HepG2 (cell line): ENCODE results near the gene DDX23. TPM values are rescaled to one million over a fixed set of nuclear protein-coding genes. Genes with fewer than 3 reads are reported as not detected.

Experiments
- ATF6 ChIP-seq: sonication (generic); formaldehyde crosslinking; conservative IDR thresholded peaks from 2 replicates; pipeline ENCODE4 v1.4.0; 2020; ENCODE audit warnings: missing genetic modification reagents
- ETV6 ChIP-seq: sonication (generic); formaldehyde crosslinking; conservative IDR thresholded peaks from 2 replicates; pipeline ENCODE4 v1.4.0; 2020; ENCODE audit warnings: missing genetic modification reagents
- FOSL2 ChIP-seq: sonication (generic); formaldehyde crosslinking; IDR thresholded peaks from 2 replicates; pipeline ENCODE4 v1.4.0; 2020; ENCODE audit warnings: missing genetic modification reagents
- GABPA ChIP-seq, 2 experiments: IDR thresholded peaks; 2 replicates each; pipeline ENCODE4 v1.6.1; 2011 to 2016; ENCODE audit warnings: low read depth in 2 of 2, low read length in 1 of 2, missing biosample characterization in 1 of 2, missing genetic modification characterization in 1 of 2
- NFE2L2 ChIP-seq: fragments of 150-350 bp; IDR thresholded peaks from 2 replicates; pipeline ENCODE4 v1.6.1; 2014; ENCODE audit warnings: low read length
- SALL1 ChIP-seq: sonication (generic); formaldehyde crosslinking; IDR thresholded peaks from 2 replicates; pipeline ENCODE4 v1.8.0; 2022; ENCODE audit warnings: mild to moderate bottlenecking, missing genetic modification reagents
- SCMH1 ChIP-seq: sonication (generic); formaldehyde crosslinking; IDR thresholded peaks from 2 replicates; pipeline ENCODE4 v1.9.0; 2021; ENCODE audit warnings: missing genetic modification reagents, mild to moderate bottlenecking, borderline replicate concordance
- SIX1 ChIP-seq: sonication (generic); formaldehyde crosslinking; IDR thresholded peaks from 2 replicates; pipeline ENCODE4 v1.4.0; 2020; ENCODE audit warnings: missing genetic modification reagents, borderline replicate concordance
- SP5 ChIP-seq: IDR thresholded peaks from 2 replicates; pipeline ENCODE4 v1.6.1; 2016; ENCODE audit warnings: low read depth, borderline replicate concordance
- ZC3H4 ChIP-seq: sonication (generic); formaldehyde crosslinking; IDR thresholded peaks from 2 replicates; pipeline ENCODE4 v1.4.0; 2020; ENCODE audit warnings: missing genetic modification reagents, borderline replicate concordance
- ZNF142 ChIP-seq: sonication (generic); formaldehyde crosslinking; IDR thresholded peaks from 2 replicates; pipeline ENCODE4 v1.4.0; 2020; ENCODE audit warnings: missing genetic modification reagents
- ZNF251 ChIP-seq: sonication (generic); formaldehyde crosslinking; IDR thresholded peaks from 2 replicates; pipeline ENCODE4 v1.9.0; 2021; ENCODE audit warnings: mild to moderate bottlenecking, missing genetic modification reagents
- ZNF576 ChIP-seq: sonication (generic); formaldehyde crosslinking; IDR thresholded peaks from 2 replicates; pipeline ENCODE4 v1.4.0; 2020; ENCODE audit warnings: mild to moderate bottlenecking, missing genetic modification reagents
- polyA plus RNA-seq, 8 experiments: library from polyadenylated mRNA; depleted of rRNA in 3 of 8; stranded (reverse) in 7 of 8; unstranded in 1 of 8; fragments of >200 nt; fragmentation: Illumina TruSeq in 4 of 8; extraction: Trizol in 4 of 8; gene quantifications; 2 replicates each; pipeline versions ENCODE4 v1.2.1 to v1.2.3, GENCODE V29; 2011 to 2016; ENCODE audit warnings: low read depth in 4 of 8, missing spikeins in 1 of 8, mixed read lengths in 1 of 8; ENCODE audit not compliant: insufficient read depth in 1 of 8
- total RNA-seq, 5 experiments: library from RNA; depleted of rRNA; stranded (reverse); fragments of >200 nt; fragmentation: Illumina TruSeq; extraction: Trizol; gene quantifications; 2 replicates each; pipeline ENCODE4 v1.2.3, GENCODE V29; 2016; ENCODE audit warnings: low read depth in 1 of 5
- TF ChIP-seq, protein P1 (sequence below): sonication (generic); formaldehyde crosslinking; conservative IDR thresholded peaks from 2 replicates; pipeline ENCODE4 v1.8.0; 2022; ENCODE audit warnings: low read depth, missing genetic modification reagents
- TF ChIP-seq, protein P2 (sequence below): sonication (generic); formaldehyde crosslinking; IDR thresholded peaks from 2 replicates; pipeline ENCODE4 v1.4.0; 2020; ENCODE audit warnings: low read depth, mild to moderate bottlenecking, missing genetic modification reagents

The DDX23 gene
- total and polyA plus RNA-seq, 2 of the 13 experiments (the other 11 are each of a cell fraction or from before 2014, with no cell fraction given), result 35.7 to 90.0 TPM

DNA sequence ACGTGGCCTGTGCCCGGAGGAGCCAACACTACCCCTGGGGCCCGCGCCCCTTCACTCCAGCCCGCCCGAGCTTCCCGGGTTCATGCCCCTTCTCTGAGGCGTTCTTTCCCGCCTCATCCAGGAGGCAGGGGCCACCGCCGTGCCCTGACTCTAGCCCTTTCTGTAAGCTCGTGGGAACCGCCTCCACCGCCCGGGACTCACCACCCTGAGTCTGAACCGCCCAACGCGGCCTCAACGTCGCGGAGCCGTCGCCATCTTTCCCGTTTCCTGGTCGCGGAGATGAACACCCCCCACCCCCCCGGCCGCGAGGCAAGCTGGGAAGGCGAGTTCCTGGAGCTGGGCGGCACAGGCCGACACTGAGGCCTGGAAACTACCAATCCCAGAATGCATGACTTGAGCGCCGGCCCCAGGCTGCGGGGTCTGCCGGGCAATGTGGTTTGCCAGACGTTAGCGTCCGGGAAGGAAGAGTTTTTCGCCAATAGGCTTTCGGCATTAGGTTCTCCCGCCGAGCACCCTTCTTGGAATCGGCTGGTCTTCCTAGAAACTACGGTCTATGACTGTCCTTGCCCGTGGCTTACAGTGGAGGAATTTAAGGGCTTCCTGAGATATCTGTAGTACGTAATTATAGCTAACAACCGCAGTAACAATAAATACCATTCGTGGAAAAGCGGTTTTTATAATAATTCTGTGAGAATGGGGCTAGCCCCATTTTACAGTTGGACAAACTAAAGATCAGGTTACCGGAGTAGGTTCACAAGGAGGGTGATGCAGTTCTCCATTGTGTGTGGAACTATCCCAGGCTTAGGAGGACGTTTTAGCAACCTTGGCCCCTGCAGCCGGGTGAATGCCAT is at the start of gene DDX23 (continued):
- TF ChIP-seq ZNF142 (peak; percentile 47; the same call in 1 of the 2 replicates), SIX1 (CRISPR knock-in tag) (no peak; the same call in 1 of the 2 replicates), SP5 (CRISPR knock-in tag) (no peak), SCMH1 (CRISPR knock-in tag) (no peak), ZC3H4 (CRISPR knock-in tag) (no peak), GABPA (IDR thresholded peaks at IDR 0.05; ENCODE audit: low read depth, low read length) (peak; percentile 54), GABPA (CRISPR knock-in tag; IDR thresholded peaks at IDR 0.05; ENCODE audit: low read depth) (peak; percentile 87), FOSL2 (CRISPR knock-in tag) (peak; percentile 8; the same call in 1 of the 2 replicates), NFE2L2 (no peak), SALL1 (CRISPR knock-in tag) (peak; percentile 78), ZNF251 (no peak), ZNF576 (no peak), ATF6 (CRISPR knock-in tag) (no peak), ETV6 (CRISPR knock-in tag) (no peak)
- TF ChIP-seq, protein P1, sequence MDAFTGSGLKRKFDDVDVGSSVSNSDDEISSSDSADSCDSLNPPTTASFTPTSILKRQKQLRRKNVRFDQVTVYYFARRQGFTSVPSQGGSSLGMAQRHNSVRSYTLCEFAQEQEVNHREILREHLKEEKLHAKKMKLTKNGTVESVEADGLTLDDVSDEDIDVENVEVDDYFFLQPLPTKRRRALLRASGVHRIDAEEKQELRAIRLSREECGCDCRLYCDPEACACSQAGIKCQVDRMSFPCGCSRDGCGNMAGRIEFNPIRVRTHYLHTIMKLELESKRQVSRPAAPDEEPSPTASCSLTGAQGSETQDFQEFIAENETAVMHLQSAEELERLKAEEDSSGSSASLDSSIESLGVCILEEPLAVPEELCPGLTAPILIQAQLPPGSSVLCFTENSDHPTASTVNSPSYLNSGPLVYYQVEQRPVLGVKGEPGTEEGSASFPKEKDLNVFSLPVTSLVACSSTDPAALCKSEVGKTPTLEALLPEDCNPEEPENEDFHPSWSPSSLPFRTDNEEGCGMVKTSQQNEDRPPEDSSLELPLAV (CRISPR knock-in tag), result no peak
- TF ChIP-seq, protein P2, sequence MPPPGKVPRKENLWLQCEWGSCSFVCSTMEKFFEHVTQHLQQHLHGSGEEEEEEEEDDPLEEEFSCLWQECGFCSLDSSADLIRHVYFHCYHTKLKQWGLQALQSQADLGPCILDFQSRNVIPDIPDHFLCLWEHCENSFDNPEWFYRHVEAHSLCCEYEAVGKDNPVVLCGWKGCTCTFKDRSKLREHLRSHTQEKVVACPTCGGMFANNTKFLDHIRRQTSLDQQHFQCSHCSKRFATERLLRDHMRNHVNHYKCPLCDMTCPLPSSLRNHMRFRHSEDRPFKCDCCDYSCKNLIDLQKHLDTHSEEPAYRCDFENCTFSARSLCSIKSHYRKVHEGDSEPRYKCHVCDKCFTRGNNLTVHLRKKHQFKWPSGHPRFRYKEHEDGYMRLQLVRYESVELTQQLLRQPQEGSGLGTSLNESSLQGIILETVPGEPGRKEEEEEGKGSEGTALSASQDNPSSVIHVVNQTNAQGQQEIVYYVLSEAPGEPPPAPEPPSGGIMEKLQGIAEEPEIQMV (CRISPR knock-in tag), result peak; percentile 87; the same call in 1 of the 2 replicates
